Measurements from ENCODE around the gene ADARB2.

Gene ADARB2

DNA sequence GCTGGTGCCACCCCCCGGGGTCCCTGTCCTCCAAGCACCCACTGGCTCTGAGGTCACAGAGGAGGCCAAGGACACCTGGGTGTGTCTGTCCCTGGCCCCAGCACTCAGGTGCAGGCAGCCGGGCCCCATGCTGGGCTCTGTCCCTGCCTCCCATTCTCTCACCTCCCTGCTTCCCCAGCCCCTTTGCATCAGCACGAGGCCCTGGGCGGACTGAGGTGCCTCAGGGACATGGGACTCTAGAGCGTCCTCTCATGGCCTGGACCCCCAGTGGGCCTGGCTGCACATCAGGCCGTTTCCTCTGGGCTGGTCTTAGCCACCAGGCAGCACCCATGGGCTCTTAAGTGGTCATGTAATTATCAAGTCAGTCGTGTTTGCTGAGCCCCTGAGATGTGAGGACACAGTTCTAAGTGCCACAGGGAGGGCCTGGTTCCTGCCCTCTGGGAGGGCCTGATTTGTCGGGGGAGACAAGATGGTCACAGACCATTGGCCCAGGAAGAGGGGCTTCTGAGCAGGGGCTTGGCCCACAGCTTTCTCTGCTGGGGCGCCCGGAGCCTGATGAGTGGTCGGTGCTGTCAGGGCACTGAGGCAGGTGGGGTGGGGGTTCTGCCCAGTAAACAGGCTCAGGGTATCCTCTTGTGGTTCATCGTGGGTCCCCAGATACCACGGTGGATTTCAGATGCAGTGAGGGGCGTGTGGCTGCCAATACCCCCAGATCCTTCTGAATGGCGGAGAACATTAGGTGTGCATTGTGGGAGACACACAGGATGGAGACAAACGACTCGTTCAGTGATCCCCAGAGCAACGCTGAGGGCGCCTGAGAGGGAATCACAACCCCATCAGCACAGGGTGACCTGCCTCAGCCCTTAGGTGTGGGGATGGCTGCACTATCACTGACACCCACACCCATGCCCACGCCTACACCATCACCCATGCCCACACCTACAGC, 528.7 kb downstream of the ADARB2 start:
- DNase-seq = no peak

DNA sequence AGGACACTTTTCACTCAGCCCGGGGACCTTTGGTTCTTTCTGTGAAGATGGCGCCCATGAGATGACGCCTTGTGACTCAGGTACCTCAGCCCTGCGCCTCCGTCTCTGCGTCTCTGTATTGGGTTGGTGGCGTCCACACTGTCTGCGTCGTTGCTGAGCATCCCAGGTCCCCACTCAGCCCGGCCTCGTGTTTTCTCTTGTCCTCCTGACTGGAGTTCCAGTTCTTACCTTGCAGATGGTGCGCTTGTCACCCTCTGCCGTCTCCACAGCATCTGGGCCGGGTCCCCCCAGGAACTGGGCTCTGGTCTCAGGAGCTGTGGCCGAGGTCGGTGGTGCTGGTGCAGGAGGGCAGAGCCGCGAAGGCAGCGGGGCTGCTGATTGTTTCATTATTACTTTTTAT, 530.7 kb downstream of the ADARB2 start:
- DNase-seq = no peak

DNA sequence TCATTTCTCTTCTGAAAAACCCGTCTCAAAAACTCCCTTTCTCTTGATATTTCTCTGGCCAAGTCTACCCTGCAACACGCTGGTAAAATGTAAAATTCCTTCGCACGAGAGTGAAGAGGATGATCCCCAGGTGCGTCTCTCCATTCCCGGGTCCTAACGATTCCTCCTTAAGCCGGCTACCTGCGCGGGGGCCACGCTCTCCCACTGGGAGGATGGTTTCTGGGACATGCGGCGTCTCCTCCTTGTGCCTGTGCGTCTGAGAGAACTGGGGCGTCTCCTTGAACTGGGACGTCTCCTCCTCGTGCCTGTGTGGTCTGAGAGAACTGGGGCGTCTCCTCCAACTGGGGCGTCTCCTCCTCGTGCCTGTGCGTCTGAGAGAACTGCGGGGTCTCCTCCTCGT, 531.2 kb downstream of the ADARB2 start:
- no peak for DNase-seq

GRCh38 chr10:1205450-1206030, 531.8 kb downstream of the ADARB2 start:
- DNase-seq = no peak

GRCh38 chr10:1204434-1205326, 532.6 kb downstream of the ADARB2 start:
- DNase-seq = no peak

DNA sequence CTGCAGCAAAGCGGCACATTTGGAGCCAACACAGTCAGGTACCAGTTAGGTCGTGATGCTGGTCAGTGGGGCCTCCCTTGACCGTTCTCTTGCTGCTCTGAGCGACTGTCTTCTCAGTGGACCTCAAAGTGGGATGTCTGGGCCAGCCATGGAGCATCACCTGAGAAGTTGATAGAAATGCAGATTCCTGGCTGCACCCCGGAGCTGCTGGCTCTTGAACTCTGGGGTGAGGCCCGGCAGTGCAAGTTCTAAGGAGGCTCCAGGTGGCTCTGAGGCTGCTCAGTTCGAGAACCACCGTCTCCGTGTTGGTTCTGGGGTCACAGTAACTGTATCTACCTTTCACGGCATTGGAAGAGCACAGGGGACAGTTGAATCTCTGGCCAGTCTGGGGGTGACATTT, 533.6 kb downstream of the ADARB2 start:
- no peak for DNase-seq

GRCh38 chr10:1203216-1203615, 534.1 kb downstream of the ADARB2 start:
- no peak for DNase-seq

- no peak for DNase-seq
Observed at GRCh38 chr10:1202343-1202742, 535.0 kb downstream of the ADARB2 start.

DNA sequence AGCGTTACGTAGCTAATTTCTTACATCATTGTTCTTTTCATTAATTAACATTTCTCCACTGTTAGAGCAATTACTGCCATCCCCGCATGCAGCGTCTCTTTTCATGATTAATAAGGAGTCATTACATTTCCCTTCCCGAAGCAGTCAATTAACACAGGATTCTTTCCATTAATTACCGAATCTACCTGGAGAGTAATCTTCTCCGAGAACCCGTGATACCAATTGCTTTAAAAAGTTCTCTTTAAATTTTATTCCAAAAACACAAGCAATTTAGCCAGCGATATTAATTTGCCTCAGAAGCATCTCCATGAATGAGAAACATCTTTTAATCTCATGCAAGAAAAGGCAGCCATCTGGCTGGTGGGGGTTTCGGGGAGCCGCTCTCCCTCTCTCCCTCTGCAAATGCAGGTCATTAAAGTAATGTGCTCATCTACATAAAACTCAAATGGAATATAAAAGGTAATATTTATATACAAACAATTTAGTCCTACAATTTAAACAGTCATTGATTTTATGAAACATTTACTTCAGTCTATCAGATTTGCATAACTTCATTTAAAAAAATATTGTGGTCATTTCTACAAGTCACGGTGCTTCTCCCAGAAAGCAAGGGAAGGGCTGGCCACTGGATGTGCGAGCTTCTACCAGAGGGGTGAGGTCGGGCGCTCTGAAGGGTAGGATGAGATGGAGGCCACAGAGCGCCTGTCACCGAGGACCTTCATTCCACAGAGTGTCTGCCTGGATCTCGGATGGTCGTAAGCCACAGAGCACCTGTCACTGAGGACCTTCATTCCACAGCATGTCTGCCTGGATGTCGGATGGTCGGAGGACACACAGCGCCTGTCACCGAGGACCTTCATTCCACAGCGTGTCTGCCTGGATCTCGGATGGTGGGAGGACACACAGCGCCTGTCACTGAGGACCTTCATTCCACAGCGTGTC, 536.2 kb downstream of the ADARB2 start:
- DNase-seq = no peak

- no peak for DNase-seq
Observed at GRCh38 chr10:1199897-1200721, 537.2 kb downstream of the ADARB2 start.

DNA sequence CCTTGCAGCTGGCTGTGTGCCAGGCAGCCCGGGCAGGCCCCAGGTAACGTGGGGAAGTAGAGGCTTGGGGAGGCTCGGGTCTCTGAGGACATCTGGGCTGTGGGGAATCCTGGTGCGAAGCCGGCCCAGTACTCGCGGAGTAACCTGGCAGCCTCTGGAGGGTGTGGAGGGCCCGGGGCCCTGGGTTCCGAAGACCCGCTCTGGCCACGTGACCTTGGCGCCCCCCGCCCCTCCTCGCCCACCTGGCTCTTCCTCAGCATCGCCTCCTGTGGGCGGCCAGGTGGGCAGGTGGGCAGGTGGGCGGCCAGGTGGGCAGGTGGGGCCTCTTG, 538.0 kb downstream of the ADARB2 start:
- no peak for DNase-seq

DNA sequence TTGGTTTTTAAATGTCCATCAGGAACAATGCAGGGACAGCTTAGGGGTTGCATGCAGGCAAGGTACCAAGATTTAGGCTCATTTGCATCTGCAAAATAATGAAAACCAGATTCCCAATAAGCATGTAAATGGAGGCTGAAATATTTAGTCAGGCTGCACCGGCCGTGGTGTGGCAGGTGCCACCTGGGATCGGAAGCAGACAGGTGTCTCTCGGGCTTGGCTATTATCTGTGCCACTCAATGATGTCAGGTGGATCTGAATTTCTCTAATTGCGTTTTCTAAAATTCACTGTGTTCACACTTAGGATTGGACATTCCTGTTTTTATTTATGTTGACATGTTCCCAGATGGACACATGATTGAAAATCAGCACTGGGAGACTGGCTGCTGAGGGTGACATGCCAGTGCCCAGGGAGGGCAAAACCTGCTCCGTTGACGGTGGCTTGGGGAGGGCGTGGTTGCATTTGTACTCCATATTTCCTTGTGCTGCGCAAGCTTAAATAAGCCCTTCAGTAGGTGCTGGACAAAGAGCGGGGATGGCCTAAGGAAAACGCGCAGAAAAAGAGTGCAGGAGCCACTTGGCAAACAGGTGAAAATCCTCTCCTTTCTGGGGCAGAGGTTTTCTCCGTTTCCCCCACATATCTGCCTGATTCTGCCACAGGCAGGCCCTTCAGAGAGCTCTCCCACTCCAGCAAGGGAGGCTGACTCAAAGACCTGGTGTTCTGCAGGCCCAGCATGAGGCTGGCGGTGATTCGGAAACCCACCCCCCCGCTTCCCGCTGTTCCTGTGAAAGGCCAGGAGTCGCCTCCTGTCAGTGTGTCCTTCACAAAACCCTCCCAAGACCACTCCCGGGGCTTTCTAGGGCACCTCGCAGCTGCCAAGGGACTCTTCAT, 538.6 kb downstream of the ADARB2 start:
- no peak for DNase-seq

DNA sequence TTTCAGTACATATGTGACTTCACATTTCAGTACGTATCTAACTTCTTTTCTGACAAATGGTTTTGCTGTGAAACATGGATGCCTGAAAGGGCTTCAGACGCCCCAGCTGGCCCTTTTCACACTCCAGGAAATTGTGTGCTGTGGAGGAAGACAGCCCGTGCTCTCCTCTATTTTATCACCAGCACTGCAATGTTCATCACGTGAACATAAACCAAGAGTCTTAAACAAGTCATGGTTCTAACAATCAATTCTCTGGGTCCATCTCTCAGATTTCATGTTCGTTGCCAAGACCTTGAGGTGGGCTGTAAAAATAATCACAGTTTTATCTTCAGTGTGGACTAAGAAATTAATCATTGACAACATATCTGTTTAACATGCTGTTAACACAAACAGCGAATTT, 539.9 kb downstream of the ADARB2 start:
- no peak for DNase-seq

GRCh38 chr10:1196656-1197055, 540.7 kb downstream of the ADARB2 start:
- DNase-seq = no peak

- no peak for DNase-seq
Observed at GRCh38 chr10:1195828-1196227, 541.5 kb downstream of the ADARB2 start.

- no peak for DNase-seq
Observed at GRCh38 chr10:1194161-1194560, 543.2 kb downstream of the ADARB2 start.

DNA sequence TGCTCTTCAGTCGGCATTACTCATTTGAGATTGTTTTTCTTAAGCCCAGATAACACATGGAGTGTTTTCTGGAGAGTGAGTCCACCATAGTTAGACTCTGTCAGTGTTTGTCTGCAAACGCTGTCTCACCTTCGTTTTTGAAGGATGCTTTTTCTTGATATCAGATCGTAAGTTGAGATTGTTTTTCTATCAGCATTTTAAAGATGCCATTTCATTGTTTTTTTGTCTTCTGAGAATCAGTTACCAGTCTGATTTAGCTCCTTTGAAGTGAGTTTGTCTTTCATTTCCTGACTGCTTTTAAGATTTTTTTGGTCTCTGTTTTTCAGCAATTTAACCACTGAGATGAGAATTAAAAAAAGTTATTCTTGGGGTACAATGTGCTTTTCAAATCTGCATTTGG, 543.8 kb downstream of the ADARB2 start:
- DNase-seq = no peak

DNA sequence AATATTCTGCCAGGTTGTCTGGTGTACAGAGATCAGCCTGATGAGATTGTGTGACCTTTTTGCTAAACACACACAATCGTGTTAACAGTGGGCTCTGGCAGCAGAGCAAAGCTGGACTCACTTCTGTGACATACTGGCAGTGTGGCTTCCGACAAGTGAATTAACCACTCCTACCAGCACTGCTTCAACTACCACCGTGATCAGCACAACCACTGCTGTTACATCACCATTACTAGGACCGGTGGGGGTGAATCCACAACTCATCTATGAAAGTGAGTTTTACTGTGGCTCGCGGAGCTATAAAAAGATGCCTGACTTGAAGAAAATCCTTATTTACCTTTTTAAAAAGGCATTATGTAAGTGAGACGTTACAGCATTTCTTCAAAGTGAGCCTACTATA, 545.6 kb downstream of the ADARB2 start:
- DNase-seq = no peak

DNA sequence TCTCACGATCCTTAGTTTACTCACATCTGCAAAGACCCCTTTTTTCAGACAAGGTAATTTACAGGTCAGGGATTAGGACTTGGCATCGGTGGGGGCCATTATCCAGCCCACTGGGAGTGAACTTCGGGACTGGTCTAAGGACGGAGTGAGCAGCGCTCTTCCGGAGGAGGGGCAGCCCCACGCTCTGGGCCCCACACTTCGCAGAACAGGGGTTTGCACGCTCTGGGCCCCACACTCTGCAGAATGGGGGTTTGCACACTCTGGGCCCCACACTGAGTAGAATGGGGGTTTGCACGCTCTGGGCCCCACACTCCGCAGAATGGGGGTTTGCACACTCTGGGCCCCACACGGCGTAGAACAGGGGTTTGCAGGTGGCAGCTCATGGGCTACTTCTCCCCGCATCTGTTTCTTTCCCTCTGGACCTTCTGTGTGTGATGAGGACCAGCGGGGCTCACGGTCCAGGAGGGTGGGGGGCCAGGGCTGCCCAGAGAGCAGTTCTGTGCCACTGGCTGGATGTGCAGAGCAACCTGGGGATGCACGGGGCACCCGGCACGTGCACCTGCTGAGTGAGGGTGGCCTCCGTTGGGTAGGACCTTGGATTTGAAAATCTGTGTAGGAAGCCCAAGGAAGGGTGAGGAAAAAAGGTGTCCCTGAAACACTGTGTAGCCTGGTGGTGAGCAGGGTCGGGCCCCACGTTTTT, 546.4 kb downstream of the ADARB2 start:
- no peak for DNase-seq

DNA sequence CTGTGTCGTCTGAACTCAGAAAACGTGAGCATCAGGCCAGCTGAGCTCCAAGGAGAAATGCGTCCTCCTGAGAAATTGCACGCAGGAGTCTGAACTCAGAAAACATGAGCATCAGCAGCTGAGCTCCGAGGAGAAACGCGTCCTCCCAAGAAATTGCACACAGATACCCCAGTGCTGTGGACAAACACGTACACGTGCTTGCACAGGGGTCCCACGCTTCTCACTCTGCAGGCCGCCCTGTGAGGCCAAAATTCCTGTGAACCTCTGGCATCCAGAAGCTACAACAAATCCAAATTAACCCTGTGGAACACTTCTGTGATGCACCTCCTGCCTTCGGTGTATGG, 547.3 kb downstream of the ADARB2 start:
- no peak for DNase-seq
